CD4-positive, alpha-beta T cell treated with Interleukin-1 beta for 1 hour (primary cell): ENCODE results near the gene PRICKLE3.

Experiments used
- DNase-seq, 2 donors: peaks; one replicate each; pipeline ENCODE4 v3.0.0-alpha.2; 2020 to 2022

The PRICKLE3 gene

GRCh38 chrX:49186125-49187027, at the start of gene PRICKLE3:
Gene PRICKLE3, minus strand, starts transcription at chrX:49186373. Its CDS starts 76 bp downstream, at chrX:49186297.
- DNase-seq: peak; percentile 75 to 79

GRCh38 chrX:49233887-49234555, 47.8 kb upstream of the PRICKLE3 start:
- no peak for DNase-seq

- DNase-seq: no peak
Measured at GRCh38 chrX:49233176-49233575, 47.0 kb upstream of the PRICKLE3 start, which contains the start of gene CACNA1F. Gene CACNA1F, minus strand, starts transcription at chrX:49233340. Its CDS starts 31 bp downstream, at chrX:49233309.

- DNase-seq: no peak
Measured at GRCh38 chrX:49232525-49232924, 46.4 kb upstream of the PRICKLE3 start.

GRCh38 chrX:49231333-49232000, 45.3 kb upstream of the PRICKLE3 start:
- DNase-seq: no peak

GRCh38 chrX:49230500-49231232, 44.5 kb upstream of the PRICKLE3 start:
- DNase-seq: peak; percentile 64 to 71

- DNase-seq: no peak
Measured at GRCh38 chrX:49228185-49228584, 42.0 kb upstream of the PRICKLE3 start.

- no peak for DNase-seq
Measured at GRCh38 chrX:49227726-49228125, 41.6 kb upstream of the PRICKLE3 start.

GRCh38 chrX:49226946-49227345, 40.8 kb upstream of the PRICKLE3 start:
- DNase-seq: no peak

- DNase-seq: no peak
Measured at GRCh38 chrX:49225858-49226257, 39.7 kb upstream of the PRICKLE3 start.

- DNase-seq: no peak
Measured at GRCh38 chrX:49221868-49222267, 35.7 kb upstream of the PRICKLE3 start.

GRCh38 chrX:49220100-49220499, 33.9 kb upstream of the PRICKLE3 start:
- DNase-seq: no peak

GRCh38 chrX:49214996-49215526, 28.9 kb upstream of the PRICKLE3 start:
- no peak for DNase-seq

GRCh38 chrX:49214416-49214815, 28.2 kb upstream of the PRICKLE3 start:
- no peak for DNase-seq

GRCh38 chrX:49212861-49213260, 26.7 kb upstream of the PRICKLE3 start:
- no peak for DNase-seq

GRCh38 chrX:49212209-49212608, 26.0 kb upstream of the PRICKLE3 start:
- no peak for DNase-seq

GRCh38 chrX:49211074-49211473, 24.9 kb upstream of the PRICKLE3 start:
- DNase-seq: no peak

- DNase-seq: no peak
Measured at GRCh38 chrX:49210406-49210805, 24.2 kb upstream of the PRICKLE3 start.

- peak in 1 of 2 donors; percentile 8 for DNase-seq
Measured at GRCh38 chrX:49209434-49210251, 23.5 kb upstream of the PRICKLE3 start.

- no peak for DNase-seq
Measured at GRCh38 chrX:49208399-49208798, 22.2 kb upstream of the PRICKLE3 start.

- no peak for DNase-seq
Measured at GRCh38 chrX:49206543-49206942, 20.4 kb upstream of the PRICKLE3 start.
